NCI-H2171 (cell line): Measurements from ENCODE around the gene KRT28.

Experiments used
- DNase-seq: peaks from one replicate; lab custom pipeline; 2025; lab: John Stamatoyannopoulos, UW

The KRT28 gene, protein sequence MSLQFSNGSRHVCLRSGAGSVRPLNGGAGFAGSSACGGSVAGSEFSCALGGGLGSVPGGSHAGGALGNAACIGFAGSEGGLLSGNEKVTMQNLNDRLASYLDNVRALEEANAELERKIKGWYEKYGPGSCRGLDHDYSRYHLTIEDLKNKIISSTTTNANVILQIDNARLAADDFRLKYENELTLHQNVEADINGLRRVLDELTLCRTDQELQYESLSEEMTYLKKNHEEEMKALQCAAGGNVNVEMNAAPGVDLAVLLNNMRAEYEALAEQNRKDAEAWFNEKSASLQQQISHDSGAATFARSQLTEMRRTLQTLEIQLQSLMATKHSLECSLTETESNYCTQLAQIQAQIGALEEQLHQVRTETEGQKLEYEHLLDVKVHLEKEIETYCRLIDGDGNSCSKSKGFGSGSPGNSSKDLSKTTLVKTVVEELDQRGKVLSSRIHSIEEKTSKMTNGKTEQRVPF

DNA sequence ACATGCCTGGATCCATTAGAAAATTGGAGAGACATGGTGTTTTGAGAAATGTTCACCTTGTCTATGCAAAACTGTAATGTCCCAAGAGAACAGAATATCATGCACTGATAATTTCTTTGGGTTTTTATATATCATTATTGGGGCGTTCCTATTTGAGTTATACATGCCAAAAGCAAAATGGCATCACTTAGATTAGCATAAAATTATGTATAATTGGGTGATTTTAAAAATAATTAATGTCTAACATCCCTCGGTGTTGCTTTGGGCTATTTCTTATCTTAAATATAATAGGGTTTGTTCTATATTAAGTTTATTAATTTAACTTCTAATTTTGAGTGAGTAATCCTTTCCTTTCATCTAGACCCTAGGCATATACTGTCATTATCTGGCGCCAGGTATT is at the start of gene KRT28:
Gene KRT28 (minus strand): TSS at position 101 of the 400 bp plus-strand sequence. CDS start 66 bp downstream, at position 35.
- DNase-seq, result no peak

DNA sequence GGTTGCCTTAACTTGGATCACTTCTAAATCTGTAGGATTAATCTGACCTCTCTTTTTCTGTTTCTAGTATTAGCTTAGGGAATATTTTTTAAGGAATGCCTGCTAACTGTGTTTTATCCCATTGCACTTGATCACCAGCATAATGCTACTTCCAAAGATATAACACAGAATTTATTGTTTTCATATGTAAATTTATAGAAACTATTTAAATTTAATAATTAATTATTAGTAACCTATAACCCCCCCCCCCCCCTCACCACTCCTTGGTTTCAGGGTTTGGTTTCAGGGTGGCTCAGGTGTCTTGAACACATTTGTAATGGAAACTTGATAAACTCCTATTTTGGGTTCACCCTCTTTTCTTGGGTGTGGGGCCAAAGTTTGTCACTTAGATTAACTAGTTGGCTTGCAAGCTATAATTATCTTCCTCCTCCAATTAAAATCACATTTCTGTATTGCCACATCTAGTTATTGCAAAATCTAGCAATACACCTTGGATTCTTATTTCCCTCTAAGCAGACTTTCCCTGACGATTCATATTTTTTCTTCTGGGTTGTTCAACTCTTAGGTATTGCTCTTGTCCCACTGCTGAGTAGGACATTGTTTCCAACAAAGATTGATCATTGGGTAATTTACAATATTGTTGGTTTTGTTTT is 49.0 kb upstream of the KRT28 start:
- DNase-seq, result no peak

DNA sequence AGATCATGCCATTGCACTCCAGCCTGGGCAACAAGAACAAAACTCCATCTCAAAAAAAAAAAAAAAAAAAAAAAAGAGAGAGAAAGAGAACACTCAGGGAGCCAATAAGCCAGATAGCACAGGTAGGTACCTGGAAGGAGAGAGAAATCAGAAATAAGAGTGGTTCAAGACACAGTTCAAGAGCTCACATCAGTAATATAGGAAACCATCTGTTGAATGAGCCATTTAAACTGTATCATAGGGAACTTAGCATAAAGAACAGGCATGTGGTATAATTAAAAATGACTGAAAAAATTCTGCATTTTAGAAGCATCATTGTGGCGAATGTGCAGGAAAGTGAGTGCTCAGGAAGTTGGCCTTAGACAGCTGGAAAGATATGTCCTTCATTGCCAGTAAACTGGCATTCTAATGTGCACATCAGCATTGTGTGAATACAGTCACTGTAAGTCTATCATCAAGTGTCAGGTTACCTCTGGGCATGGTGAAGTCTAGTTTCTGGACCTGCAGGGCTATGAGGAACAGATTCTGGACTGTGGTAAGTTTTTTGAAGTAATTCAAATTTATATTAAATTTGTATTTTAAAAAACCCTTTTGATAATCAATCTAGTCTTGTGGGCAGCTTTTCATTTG is 46.9 kb upstream of the KRT28 start:
- no peak for DNase-seq

DNA sequence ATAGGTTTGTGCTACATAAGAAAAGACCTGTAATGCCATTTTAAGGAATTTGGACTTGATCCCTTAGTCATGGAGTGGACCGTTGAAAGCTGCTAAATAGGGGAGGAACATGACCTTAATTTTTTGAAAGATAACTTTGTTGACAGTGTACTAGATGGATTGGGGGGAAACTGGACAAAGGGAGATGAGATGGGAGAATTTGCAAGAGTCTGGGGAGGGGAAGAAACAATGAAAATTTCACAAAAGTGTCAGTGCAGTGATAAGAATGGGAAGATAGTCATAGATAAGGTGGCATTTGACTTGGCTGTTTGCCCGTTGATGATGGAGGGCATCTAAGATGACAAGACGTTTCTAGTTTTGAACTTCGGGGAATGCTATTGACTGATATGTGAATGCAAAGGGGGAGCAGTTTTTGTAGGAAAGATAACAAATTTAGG is 44.9 kb upstream of the KRT28 start:
- no peak for DNase-seq

DNA sequence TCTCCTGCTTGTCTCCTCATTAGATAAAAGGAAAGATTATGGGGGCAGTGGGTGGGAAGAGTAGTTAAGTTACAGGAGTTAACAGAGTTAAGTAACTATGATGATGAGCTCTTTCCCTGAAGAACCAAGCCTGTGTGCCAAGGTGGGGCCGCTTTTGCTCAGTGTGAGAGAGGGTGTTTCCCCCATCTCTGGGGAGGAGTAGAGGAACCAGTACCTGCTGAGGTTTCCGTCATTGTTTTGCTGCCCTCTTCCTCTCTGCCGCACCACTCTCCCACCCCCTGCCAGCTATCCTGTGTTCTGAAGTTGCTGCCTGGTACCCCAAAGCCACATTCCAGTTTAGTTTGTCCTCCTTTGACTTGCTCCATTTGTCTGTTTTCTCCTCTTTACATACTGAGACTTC is 43.5 kb upstream of the KRT28 start:
- DNase-seq, result no peak

DNA sequence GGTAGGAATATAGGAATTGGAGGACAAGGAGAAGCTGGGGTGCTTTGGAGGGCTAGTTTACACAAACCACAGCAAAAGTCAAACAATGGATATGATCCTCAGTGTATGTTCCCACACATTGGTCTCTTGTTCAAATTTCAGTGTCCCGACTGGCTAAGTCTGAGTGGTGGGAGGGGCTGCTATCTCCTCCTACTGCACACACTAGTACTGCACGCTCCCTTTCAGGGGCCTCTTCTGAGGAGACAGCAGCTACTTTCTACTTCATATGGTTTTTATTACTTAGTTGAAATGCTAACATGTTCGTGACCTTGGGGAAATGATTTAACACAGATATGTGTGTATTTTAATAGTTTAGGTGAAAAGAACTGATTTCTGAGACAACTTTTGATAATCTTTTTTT is 41.5 kb upstream of the KRT28 start:
- no peak for DNase-seq

DNA sequence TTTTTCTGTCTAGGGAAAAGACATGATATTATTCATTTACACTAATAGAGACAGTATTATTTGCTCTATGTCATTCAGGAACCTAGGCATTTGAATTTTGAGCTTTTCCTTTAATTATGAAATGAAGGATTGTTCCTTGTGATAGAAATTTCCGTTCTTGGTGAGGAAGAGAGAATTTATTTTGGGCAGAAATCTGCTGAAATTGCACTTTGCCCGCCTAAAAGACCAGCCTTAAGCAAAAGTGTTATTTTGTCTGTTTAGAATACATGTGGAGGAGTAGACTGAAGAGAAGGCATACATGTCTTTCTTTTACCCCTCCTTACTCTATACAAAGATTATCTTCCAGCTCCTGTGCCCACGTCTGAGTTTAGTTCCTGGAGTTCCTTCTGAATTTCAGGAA is 39.4 kb upstream of the KRT28 start:
- no peak for DNase-seq

DNA sequence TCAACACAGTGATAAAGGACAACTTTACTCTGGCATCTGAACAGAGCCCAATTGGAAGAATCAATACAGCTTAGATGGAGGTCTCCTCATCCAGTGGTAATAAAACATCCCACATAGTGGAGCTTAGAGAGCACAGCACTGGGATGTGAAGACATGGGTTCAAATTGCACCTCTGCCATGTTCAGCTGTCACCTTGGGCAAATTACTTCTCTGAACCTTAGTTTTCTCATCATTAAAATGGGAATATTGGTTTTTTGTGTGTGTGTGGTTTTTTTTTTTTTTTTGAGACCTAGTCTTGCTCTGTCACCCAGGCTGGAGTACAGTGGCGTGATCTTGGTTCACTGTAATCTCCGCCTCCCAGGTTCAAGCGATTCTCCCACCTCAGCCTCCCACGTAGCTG is 36.3 kb upstream of the KRT28 start:
- no peak for DNase-seq

DNA sequence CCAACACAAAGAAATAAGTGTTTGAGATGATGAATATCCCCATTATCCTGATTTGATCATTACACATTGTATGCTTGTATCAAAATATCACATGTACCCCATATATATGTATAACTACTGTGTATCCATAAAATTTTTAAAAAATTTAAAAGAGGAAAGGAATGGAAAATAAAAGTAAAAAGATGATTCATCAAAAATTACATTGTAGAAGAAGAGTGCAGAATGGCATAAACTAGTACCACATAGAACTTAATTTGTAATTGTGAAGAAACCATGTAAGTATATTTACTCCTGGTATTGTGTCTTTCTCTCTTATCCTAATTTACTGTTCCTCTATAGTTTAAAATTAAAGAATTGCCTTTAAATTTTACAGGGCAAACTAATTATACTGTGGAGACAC is 34.1 kb upstream of the KRT28 start:
- no peak for DNase-seq

DNA sequence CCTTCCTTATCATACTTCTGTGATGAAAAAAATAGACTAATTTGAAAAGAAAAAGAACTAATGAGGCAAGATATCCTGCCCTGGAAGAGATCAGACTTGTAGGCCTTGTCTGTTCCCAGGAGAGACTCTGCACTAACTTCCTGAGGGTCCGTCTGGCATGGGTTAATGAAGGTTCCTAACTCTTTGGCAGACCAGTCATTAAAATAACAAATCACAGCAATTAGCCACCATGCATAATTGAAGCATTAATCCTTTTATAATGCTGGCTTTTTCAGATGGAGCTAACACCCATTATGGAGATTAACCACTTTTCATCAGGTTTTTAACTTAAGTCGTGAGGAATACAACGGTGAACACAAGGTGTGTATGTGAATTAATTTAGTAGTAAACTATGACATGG is 33.1 kb upstream of the KRT28 start:
- no peak for DNase-seq

DNA sequence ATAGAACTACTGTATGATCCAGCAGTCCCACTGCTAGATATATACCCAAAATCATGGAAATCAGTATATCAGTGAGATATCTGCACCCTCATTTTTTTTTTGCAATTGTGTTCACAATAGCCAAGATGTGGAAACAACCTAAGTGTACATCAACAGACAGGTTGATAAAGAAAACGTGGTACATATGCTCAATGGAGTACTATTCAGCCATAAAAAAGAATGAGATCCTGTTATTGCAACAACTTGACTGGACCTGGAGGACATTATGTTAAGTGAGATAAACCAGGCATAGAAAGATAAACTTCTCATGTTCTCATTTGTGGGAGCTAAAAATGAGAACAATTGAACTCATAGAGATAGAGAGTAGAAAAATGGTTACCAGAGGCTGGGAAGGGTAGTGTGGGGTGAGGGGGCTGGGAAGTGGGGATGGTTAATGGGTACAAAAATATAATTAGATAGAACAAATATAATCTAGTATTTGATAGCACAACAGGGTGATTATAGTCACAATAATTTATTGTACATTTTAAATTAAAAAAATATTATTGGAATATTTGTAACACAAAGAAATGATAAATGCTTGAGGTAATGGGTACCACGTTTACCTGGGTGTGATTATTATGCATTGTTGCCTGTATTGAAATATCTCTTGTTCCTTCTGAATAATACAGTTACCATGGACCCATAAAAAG is 30.5 kb upstream of the KRT28 start:
- no peak for DNase-seq

DNA sequence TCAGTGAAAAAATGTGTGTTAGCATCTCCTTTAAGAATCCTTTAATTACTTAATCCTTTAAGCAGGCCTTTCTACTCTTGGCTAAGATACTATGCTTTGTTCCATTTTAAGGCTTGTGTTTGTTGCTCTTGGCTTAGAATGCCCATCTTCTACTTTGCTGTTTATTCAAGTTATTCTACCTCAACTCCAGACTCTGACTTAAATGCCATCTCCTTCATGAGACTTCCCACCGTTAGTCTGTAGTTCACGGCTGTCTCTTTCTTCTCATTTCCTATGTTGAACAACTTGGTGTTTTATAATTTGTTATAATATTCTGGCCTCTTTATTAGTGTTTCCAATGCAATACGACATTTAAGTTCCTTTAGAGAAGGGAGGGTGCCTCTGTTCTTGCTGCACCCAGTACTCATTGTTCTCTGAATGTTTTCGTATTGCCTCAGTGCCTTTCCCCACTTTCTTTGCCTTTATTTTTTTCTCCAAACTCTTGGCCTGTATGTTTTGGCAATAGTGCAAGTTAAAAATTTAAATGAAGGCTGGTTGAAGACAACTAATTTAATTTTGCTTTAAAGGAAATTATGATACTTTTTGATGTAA is 28.8 kb upstream of the KRT28 start:
- DNase-seq, result no peak

DNA sequence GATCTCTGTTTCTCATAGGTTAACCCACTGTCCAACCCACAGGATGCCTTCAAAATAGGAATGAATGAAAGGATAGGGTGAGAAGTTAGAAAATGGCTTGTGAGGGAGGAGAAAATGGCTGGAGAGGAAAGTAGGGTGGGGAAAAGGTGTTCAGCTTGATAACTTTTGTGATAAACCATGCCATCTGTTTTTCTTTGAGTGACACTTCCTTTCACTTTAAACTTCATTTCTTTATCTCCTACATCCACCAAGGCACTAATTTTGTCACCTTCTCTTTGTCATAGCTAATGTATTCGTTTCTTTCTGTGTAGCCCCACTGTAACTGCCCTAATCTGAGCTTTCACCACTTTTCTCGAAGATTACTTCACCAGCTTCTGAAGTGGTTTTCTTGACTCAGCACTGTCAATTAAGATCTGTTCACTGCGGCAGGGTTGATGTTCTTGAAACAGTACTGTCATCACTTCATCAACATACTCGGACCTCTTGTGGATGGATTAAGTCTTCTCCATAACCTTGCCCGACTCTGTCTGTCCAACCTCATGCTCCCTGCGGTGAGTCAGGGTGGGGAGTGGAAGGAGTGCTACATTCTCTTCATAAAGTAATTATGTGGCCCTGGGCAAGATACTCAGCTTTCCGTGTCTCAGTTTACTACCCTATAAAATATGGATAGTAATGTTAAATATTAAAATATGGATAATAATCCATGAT is 28.1 kb upstream of the KRT28 start:
- no peak for DNase-seq

DNA sequence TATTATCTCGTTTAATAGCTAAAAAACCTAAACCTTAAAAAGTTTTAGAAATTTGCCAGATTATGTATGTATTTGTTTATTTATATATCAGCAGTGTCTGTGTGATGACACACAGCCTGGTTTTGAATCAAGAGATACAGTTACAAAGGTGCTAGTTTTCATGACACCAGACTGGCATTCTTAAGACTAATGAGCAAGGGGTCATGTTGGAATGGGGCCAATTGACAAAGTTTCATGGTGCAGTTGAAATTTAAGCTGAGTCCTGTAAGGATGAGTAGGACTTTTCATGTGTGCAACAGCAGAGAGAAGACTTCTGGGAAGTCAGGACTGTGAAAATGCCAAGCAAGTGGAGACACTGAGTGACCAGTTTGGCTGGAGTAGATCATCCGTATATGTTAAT is 25.8 kb upstream of the KRT28 start:
- DNase-seq, result no peak

DNA sequence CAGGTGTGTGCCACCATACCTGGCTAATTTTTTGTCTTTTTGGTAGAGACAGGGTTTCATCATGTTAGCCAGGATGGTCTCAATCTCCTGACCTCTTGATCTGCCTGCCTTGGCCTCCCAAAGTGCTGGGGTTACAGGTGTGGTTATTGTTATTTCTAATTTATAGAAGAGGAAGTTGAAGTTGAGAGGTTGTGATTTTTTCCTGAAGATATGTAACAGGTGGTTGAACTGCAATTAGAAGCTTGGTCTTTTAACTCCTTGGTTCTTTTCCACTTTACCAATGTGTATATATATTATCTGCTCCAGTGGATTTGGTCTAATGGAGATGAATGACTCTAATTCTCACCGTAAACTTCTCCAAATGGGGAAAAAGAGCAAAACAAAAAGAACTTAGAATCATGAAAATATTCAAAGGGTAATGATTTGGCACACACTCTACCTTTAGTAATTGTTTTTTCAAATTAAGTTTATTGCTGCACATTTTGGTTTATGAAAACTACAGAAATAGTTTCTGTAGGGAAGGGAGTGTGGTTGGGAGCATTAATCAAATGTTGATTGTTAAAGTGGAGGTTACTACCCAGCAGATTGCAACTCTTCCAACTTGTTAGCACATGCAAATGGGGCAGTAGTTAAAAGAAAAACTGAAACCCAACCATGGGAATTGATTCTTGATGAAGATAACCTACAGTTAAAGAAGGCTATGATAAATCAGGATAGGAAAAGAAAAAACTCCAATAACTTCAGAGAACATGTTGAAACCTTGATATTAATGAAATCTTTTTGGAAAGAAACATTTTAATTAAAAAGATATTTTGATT is 24.5 kb upstream of the KRT28 start:
- no peak for DNase-seq

DNA sequence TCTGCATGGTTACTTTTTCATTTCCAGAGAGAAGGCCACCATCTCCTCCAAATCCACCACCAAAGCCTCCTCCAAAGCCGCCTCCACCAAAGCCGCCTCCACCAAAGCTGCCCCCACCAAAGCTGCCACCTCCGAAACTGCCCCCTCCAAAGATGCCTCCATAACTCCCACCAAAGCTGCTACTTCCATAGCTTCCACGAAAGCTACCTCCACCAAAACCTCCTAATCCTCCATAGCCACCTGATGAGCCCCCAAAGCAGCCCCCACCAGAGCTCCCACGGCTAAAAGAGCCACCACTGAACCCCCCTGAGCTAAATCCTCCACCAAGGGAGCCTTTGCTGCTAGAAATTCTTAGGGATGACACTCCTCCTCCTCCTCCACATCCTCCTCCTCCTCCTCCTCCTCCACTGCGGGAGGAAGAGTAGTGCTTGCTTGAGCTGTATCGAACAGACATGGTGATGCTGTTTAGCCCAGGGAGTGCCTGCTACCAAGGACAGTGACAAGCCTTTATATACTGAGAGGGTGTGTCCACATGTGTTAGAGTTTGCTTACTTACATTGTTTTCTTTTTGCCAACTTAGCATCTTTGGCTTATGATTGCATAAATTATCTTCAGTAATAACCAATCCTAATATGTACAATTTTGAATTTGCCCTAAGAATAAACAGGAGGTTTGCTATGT is 22.5 kb upstream of the KRT28 start, which contains the start of gene KRT10:
Gene KRT10 (minus strand): TSS at position 483 of the 681 bp plus-strand sequence. CDS start 29 bp downstream, at position 454.
- DNase-seq, result no peak

DNA sequence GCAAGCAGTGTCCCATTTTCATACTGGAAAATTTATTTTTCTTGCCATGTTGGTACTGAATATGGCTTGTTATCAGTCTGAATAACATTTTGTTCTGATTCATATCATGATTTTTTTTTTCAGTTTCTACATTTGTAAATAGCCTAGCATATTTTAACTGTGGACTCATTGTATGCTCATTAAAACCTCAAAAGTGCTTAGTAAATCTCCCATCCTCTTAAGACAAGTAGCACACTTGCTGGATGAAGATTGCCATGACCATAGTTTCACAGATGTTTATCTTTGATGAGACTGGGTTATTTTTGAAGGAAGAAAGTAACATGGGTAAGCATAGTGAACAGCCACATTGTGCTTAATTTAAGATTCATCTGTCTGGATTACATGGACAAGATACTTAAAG is 21.8 kb upstream of the KRT28 start:
- DNase-seq, result no peak

DNA sequence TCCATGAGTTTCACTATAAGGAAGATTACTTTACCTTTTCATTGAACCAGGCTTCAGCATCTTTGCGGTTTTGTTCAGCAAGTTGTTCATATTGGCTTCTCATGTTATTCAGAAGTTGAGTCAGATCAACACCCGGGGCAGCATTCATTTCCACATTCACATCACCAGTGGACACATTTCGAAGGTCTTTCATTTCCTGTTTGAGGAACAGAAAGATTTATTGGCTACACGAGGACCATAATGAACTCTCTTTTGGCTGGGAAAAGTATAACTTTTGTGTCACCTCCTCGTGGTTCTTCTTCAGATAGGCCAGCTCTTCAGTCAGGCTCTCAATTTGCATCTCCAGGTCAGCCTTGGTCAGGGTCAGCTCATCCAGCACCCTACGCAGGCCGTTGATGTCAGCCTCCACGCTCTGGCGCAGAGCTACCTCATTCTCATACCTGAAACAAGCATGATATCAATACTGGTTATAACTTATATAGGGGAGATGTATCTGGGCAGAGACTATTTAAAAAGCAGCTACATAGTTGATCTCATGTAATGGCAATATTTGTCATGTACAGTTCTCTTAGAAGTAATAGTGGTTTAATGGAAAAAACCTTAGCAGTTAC is 20.6 kb upstream of the KRT28 start:
- DNase-seq, result no peak

DNA sequence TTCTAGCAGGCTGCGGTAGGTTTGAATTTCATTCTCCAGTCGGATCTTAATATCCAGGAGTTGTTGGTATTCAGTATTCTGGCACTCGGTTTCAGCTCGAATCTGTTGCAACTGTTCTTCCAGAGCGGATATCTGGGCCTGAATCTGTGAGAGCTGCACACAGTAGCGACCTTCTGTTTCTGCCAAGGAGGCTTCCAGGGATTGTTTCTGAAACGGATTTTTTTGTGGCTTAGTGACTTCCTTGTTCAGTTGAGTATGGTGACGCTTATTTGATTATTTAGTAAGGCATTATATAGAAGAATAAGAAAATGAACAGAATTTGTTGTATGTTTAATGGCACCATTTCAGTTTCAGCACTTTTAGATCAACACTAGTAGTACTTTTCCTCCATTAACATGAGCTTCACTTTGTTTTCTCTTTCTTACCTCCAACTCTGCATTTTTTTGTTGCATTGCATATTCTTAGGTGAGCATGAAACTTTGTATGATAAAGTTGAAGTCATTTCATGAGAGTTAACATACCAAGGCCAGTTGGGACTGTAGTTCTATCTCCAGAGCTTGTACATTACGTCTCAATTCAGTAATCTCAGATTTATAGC is 19.9 kb upstream of the KRT28 start:
- no peak for DNase-seq
